ENCODE measurements around the gene PRPS2. TPM values are rescaled to one million over a fixed set of nuclear protein-coding genes. Genes with fewer than 3 reads are reported as not detected.

PRPS2 gene
- total RNA-seq, 1 donor from 2014 or later, result 54.0 TPM

DNA sequence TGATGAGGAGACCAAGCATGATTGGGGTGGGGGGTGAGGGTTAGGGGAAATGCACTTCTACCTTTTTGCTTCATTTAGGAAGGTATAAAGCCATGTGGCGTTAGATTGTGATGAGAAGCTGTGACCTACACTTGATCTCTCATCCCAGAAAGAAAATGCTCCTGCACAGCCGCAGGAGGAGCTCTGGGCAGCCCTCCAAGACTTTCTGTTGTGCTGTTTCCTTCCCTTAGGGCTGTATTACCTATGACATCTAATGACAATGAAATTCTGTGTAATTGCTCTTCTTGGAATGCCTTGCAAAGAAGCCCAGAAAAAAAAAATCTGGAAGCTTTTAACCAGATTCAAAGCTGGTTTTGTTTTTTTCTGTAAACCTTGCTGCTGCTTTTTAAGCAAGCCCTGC, 13.4 kb downstream of the PRPS2 start:
- no peak for DNase-seq (ENCODE audit: low read depth)

DNA sequence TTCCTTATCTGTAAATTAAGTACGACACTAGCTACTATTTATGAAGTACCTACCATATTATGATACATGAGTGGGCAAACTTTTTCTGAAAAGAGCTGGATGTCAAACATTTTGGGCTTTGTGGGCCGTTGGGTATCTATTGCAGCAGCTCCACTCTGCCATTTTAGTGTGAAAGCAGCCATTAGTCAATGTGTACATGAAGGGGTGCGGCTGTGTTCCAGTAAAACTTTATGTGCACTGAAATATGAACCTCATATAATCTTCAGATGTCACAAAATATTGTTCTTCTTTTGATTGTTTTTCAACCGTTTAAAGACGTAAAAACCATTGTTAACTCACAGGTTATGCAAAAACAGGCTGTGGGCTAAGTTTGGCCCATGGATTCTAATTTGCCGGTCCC, 14.1 kb downstream of the PRPS2 start:
- no peak for DNase-seq (ENCODE audit: low read depth)
- TF ChIP-seq CTCF (conservative IDR thresholded peaks at IDR 0.05; ENCODE audit: low read depth, low read length), result no peak
- no peak overlapping the region for H3K4me3 ChIP-seq (ENCODE audit: low read depth, low read length)

More for the DNA sequence above, 13.4 kb downstream of the PRPS2 start:
- TF ChIP-seq CTCF (conservative IDR thresholded peaks at IDR 0.05; ENCODE audit: low read depth, low read length), result no peak
- no peak overlapping the region for H3K4me3 ChIP-seq (ENCODE audit: low read depth, low read length)

- no peak overlapping the region for H3K4me3 ChIP-seq (ENCODE audit: low read depth, low read length)
- TF ChIP-seq CTCF (conservative IDR thresholded peaks at IDR 0.05; ENCODE audit: low read depth, low read length), result no peak
- DNase-seq (ENCODE audit: low read depth), result no peak
Observed at GRCh38 chrX:12811658-12812057, 20.4 kb downstream of the PRPS2 start.

DNA sequence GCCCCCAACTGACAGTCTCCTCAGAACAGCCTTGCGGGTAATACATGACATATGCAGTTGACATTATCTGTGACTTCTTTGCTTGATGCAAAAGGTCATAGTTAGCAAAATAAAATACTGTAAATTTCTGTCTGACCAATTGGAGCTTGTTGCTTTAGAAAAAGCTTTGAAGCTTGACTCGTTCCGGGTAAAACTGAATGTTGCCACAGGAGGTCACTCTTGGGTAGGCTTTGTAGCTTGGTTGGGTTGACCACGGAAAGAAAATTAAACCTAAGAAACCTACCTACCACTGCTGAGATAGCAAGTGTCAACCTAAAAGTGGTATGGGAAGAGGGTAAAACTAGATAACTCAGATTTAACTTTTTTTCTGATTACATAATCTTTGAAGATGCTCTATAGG, 23.2 kb downstream of the PRPS2 start:
- DNase-seq (ENCODE audit: low read depth), result no peak
- TF ChIP-seq CTCF (conservative IDR thresholded peaks at IDR 0.05; ENCODE audit: low read depth, low read length), result peak; percentile 59
- H3K4me3 ChIP-seq (ENCODE audit: low read depth, low read length), result no peak overlapping the region

- no peak overlapping the region for H3K4me3 ChIP-seq (ENCODE audit: low read depth, low read length)
- no peak for DNase-seq (ENCODE audit: low read depth)
Observed at GRCh38 chrX:12817528-12817927, 26.3 kb downstream of the PRPS2 start.

GRCh38 chrX:12819222-12819621, 28.0 kb downstream of the PRPS2 start:
- H3K4me3 ChIP-seq (ENCODE audit: low read depth, low read length), result no peak overlapping the region
- no peak for DNase-seq (ENCODE audit: low read depth)
- TF ChIP-seq CTCF (conservative IDR thresholded peaks at IDR 0.05; ENCODE audit: low read depth, low read length), result no peak

More at GRCh38 chrX:12817528-12817927, 26.3 kb downstream of the PRPS2 start:
- no peak for TF ChIP-seq CTCF (conservative IDR thresholded peaks at IDR 0.05; ENCODE audit: low read depth, low read length)

DNA sequence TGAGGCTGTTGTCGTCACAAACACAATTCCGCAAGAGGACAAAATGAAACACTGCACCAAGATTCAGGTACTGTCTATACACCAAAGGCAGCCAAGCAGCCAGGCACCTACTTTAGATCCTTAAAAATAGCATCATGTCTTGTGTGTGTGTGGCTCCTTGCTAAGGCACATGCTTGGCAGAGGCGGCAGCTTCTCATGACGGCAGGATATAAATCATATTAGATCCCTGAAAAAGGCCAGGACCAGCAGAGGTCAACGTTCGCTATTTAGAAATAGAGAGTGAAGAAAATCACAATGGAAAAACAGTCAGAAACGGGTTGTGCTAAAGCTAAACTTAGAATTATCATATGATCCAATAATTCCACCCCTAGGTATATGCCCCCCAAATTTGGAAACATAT, 29.5 kb downstream of the PRPS2 start:
- H3K4me3 ChIP-seq (ENCODE audit: low read depth, low read length), result no peak overlapping the region
- TF ChIP-seq CTCF (conservative IDR thresholded peaks at IDR 0.05; ENCODE audit: low read depth, low read length), result no peak
- DNase-seq (ENCODE audit: low read depth), result no peak
